ENCODE measurements around the gene MYBBP1A. TPM values are rescaled to one million over a fixed set of nuclear protein-coding genes. Genes with fewer than 3 reads are reported as not detected.

MYBBP1A gene
- total RNA-seq, 3 donors from 2014 or later (not counting 1 experiment from before 2014, with no cell fraction given) = 50.5 to 58.1 (median 52.7) TPM

GRCh38 chr17:4559966-4560365 is 4.8 kb upstream of the MYBBP1A start:
- Histone ChIP-seq H3K36me3 (ENCODE audit: control insufficient read depth, insufficient read depth, low read length) (no peaks in the 10 kb centered on the region), H3K27me3 (ENCODE audit: control insufficient read depth, insufficient read depth, low read length) (no peaks in the 10 kb centered on the region), H3K4me3 (ENCODE audit: low read length) (no peak overlapping the region), H3K9me3 (ENCODE audit: control insufficient read depth, insufficient read depth, low read length) (no peaks in the 10 kb centered on the region), H3K4me1 (ENCODE audit: control insufficient read depth, insufficient read depth, low read length) (peaks cover 7% of the 10 kb centered on the region), H3K27ac (ENCODE audit: low read length) (no peak overlapping the region)
- H3K36me3 Mint-ChIP-seq = no peaks in the 10 kb centered on the region
- H3K9me3 Mint-ChIP-seq = no peaks in the 10 kb centered on the region
- H3K4me1 Mint-ChIP-seq = peaks cover 14 to 22% of the 10 kb centered on the region in 2 donors
- intact Hi-C loops (cut with micrococcal nuclease) = no loop called here
- DNase-seq = no peak
- no peaks in the 10 kb centered on the region for H3K27me3 Mint-ChIP-seq (ENCODE audit: low read depth in 2 of 2)
- H3K27ac Mint-ChIP-seq = no peak overlapping the region
- ATAC-seq = no peak
- TF ChIP-seq CTCF (IDR thresholded peaks at IDR 0.05) = no peak
- no peak overlapping the region for H3K4me3 Mint-ChIP-seq
- 92% methylated on average over 5 of the region's 5 CpGs for WGBS (ENCODE audit: insufficient coverage)

GRCh38 chr17:4559139-4559791 is 4.1 kb upstream of the MYBBP1A start:
- H3K4me1 ChIP-seq (ENCODE audit: control insufficient read depth, insufficient read depth, low read length) = peaks cover 14% of the 10 kb centered on the region
- no peak for TF ChIP-seq CTCF (IDR thresholded peaks at IDR 0.05)
- H3K4me3 ChIP-seq (ENCODE audit: low read length) = no peak overlapping the region
- Mint-ChIP-seq H3K4me3 (no peak overlapping the region), H3K27ac (no peak overlapping the region), H3K36me3 (no peaks in the 10 kb centered on the region), H3K9me3 (no peaks in the 10 kb centered on the region), H3K4me1 (peaks cover 14 to 29% of the 10 kb centered on the region in 2 donors), H3K27me3 (ENCODE audit: low read depth in 2 of 2) (no peaks in the 10 kb centered on the region)
- DNase-seq = no peak
- H3K27ac ChIP-seq (ENCODE audit: low read length) = no peak overlapping the region
- intact Hi-C loops (cut with micrococcal nuclease) = no loop called here
- no peaks in the 10 kb centered on the region for H3K27me3 ChIP-seq (ENCODE audit: control insufficient read depth, insufficient read depth, low read length)
- ATAC-seq = no peak
- H3K36me3 ChIP-seq (ENCODE audit: control insufficient read depth, insufficient read depth, low read length) = no peaks in the 10 kb centered on the region
- 91% methylated on average over 17 of the region's 17 CpGs for WGBS (ENCODE audit: insufficient coverage)
- H3K9me3 ChIP-seq (ENCODE audit: control insufficient read depth, insufficient read depth, low read length) = no peaks in the 10 kb centered on the region

GRCh38 chr17:4558347-4558971 is 3.3 kb upstream of the MYBBP1A start:
- Mint-ChIP-seq H3K4me3 (no peak overlapping the region), H3K4me1 (peaks cover 14 to 37% of the 10 kb centered on the region in 2 donors), H3K9me3 (no peaks in the 10 kb centered on the region), H3K27me3 (ENCODE audit: low read depth in 2 of 2) (no peaks in the 10 kb centered on the region), H3K36me3 (no peaks in the 10 kb centered on the region), H3K27ac (no peak overlapping the region)
- Histone ChIP-seq H3K9me3 (ENCODE audit: control insufficient read depth, insufficient read depth, low read length) (no peaks in the 10 kb centered on the region), H3K4me3 (ENCODE audit: low read length) (no peak overlapping the region), H3K36me3 (ENCODE audit: control insufficient read depth, insufficient read depth, low read length) (no peaks in the 10 kb centered on the region), H3K4me1 (ENCODE audit: control insufficient read depth, insufficient read depth, low read length) (peaks cover 21% of the 10 kb centered on the region), H3K27ac (ENCODE audit: low read length) (no peak overlapping the region), H3K27me3 (ENCODE audit: control insufficient read depth, insufficient read depth, low read length) (no peaks in the 10 kb centered on the region)
- no peak for TF ChIP-seq CTCF (IDR thresholded peaks at IDR 0.05)
- no peak for DNase-seq
- no peak for ATAC-seq
- 95% methylated on average over 24 of the region's 24 CpGs for WGBS (ENCODE audit: insufficient coverage)
- intact Hi-C loops (cut with micrococcal nuclease) = no loop called here

All from natural killer cell (primary cell).